ENCODE results near the gene CIPC.

The CIPC gene

GRCh38 chr14:77071938-77072388 lies 26.1 kb upstream of the CIPC start:
- peaks cover 0 to 2% of the 10 kb centered on the region in 2 donors for H3K4me1 ChIP-seq (ENCODE audit: control insufficient read depth in 2 of 2, insufficient read depth in 2 of 2, low read length in 2 of 2)

DNA sequence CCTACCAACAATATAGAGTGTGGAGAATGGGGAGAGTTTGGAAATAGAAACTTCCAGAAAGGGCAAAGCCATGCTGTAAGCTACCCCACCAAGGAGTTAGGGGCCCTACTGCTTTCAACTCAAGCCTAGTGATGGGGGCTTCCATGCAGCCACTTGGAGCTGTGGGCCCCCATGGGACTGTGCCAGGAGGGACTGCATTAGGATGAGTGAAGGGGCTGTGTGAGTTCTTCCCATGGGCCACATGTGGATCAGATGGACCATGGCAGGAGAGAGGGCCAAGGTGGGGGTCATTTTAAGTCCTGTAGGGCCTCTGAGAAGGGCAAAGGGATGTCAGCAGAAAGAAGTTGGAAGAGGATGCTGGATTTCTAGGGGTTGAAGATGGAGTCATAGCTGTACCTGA lies 23.1 kb upstream of the CIPC start:
- H3K27me3 ChIP-seq (ENCODE audit: control insufficient read depth in 2 of 2, insufficient read depth in 2 of 2, low read length in 2 of 2): no peaks in the 10 kb centered on the region
- H3K4me3 ChIP-seq (ENCODE audit: low read length in 2 of 2): no peak overlapping the region
- no peaks in the 10 kb centered on the region for H3K36me3 ChIP-seq (ENCODE audit: control insufficient read depth in 2 of 2, insufficient read depth in 2 of 2, low read length in 2 of 2)
- H3K27ac ChIP-seq (ENCODE audit: low read depth in 2 of 2, low read length in 2 of 2): no peak overlapping the region
- no peaks in the 10 kb centered on the region for H3K9me3 ChIP-seq (ENCODE audit: control insufficient read depth in 2 of 2, low read length in 2 of 2)
- H3K4me1 ChIP-seq (ENCODE audit: control insufficient read depth in 2 of 2, insufficient read depth in 2 of 2, low read length in 2 of 2): peaks cover 0 to 2% of the 10 kb centered on the region in 2 donors
- H3K9ac ChIP-seq (ENCODE audit: low read depth in 1 of 2, low read length in 2 of 2): no peak overlapping the region

More at GRCh38 chr14:77071938-77072388, 26.1 kb upstream of the CIPC start:
- no peaks in the 10 kb centered on the region for H3K36me3 ChIP-seq (ENCODE audit: control insufficient read depth in 2 of 2, insufficient read depth in 2 of 2, low read length in 2 of 2)
- H3K27ac ChIP-seq (ENCODE audit: low read depth in 2 of 2, low read length in 2 of 2): no peak overlapping the region
- H3K4me3 ChIP-seq (ENCODE audit: low read length in 2 of 2): no peak overlapping the region
- peaks cover 0 to 6% of the 10 kb centered on the region in 2 donors for H3K27me3 ChIP-seq (ENCODE audit: control insufficient read depth in 2 of 2, insufficient read depth in 2 of 2, low read length in 2 of 2)
- no peaks in the 10 kb centered on the region for H3K9me3 ChIP-seq (ENCODE audit: control insufficient read depth in 2 of 2, low read length in 2 of 2)
- no peak overlapping the region for H3K9ac ChIP-seq (ENCODE audit: low read depth in 1 of 2, low read length in 2 of 2)

DNA sequence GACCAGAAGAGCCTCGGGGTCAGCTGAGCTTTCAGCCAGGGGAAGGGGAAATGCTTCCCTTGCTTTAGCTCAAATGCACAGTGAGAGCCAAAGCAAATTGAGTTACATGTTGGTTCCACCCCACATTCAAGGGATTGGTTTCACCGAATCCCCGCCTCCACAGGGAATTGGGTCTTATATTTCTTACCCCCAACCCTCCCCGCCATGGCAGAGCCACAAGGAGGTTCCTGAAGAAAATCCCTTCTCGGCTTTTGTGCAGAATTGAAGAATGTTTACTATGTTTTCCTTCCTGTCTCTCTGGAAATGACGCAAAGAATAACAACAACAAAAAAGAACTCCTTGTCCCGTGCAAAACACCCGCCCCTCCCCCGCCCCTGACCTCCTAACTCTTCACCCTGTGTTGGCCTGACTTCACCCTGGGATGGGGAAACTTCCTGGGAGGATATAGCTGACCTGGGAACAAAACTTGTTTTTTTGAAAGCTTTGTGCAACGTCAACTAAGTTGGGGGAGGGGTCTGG lies 21.9 kb upstream of the CIPC start:
- H3K36me3 ChIP-seq (ENCODE audit: control insufficient read depth in 2 of 2, insufficient read depth in 2 of 2, low read length in 2 of 2): no peaks in the 10 kb centered on the region
- H3K4me3 ChIP-seq (ENCODE audit: low read length in 2 of 2): no peak overlapping the region
- H3K27me3 ChIP-seq (ENCODE audit: control insufficient read depth in 2 of 2, insufficient read depth in 2 of 2, low read length in 2 of 2): no peaks in the 10 kb centered on the region
- peak overlapping the region; percentile 63 to 79 for H3K27ac ChIP-seq (ENCODE audit: low read depth in 2 of 2, low read length in 2 of 2)
- no peaks in the 10 kb centered on the region for H3K4me1 ChIP-seq (ENCODE audit: control insufficient read depth in 2 of 2, insufficient read depth in 2 of 2, low read length in 2 of 2)
- no peak overlapping the region for H3K9ac ChIP-seq (ENCODE audit: low read depth in 1 of 2, low read length in 2 of 2)
- H3K9me3 ChIP-seq (ENCODE audit: control insufficient read depth in 2 of 2, low read length in 2 of 2): no peaks in the 10 kb centered on the region

DNA sequence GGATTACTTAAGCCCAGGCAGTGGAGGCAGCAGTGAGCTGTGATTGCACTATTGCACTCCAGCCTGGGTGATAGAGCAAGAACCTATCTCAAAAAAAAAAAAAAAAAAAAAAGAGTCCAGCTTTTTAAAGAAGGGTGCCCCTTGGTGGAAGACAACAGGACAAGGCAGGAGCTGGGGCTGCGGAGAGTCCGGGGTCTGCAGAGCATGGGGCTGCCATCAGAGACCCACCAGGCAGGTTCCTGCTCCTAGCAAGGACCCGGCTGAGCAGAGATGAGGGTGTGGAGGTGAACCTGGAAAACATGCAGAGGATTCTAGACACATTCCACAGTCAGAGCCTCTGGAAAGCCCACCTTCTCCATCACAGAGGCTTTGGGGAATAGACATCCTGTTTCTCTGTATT lies 21.0 kb upstream of the CIPC start:
- H3K27me3 ChIP-seq (ENCODE audit: control insufficient read depth in 2 of 2, insufficient read depth in 2 of 2, low read length in 2 of 2): no peaks in the 10 kb centered on the region
- no peaks in the 10 kb centered on the region for H3K4me1 ChIP-seq (ENCODE audit: control insufficient read depth in 2 of 2, insufficient read depth in 2 of 2, low read length in 2 of 2)
- H3K27ac ChIP-seq (ENCODE audit: low read depth in 2 of 2, low read length in 2 of 2): peak overlapping the region; percentile 63 to 71
- H3K9ac ChIP-seq (ENCODE audit: low read depth in 1 of 2, low read length in 2 of 2): peak overlapping the region in 1 of 2 donors; percentile 21
- no peaks in the 10 kb centered on the region for H3K9me3 ChIP-seq (ENCODE audit: control insufficient read depth in 2 of 2, low read length in 2 of 2)
- no peaks in the 10 kb centered on the region for H3K36me3 ChIP-seq (ENCODE audit: control insufficient read depth in 2 of 2, insufficient read depth in 2 of 2, low read length in 2 of 2)
- no peak overlapping the region for H3K4me3 ChIP-seq (ENCODE audit: low read length in 2 of 2)

GRCh38 chr14:77082356-77082755 lies 15.7 kb upstream of the CIPC start:
- no peak overlapping the region for H3K4me3 ChIP-seq (ENCODE audit: low read length in 2 of 2)
- no peak overlapping the region for H3K27ac ChIP-seq (ENCODE audit: low read depth in 2 of 2, low read length in 2 of 2)
- no peaks in the 10 kb centered on the region for H3K27me3 ChIP-seq (ENCODE audit: control insufficient read depth in 2 of 2, insufficient read depth in 2 of 2, low read length in 2 of 2)
- H3K4me1 ChIP-seq (ENCODE audit: control insufficient read depth in 2 of 2, insufficient read depth in 2 of 2, low read length in 2 of 2): no peaks in the 10 kb centered on the region
- H3K9ac ChIP-seq (ENCODE audit: low read depth in 1 of 2, low read length in 2 of 2): no peak overlapping the region
- H3K9me3 ChIP-seq (ENCODE audit: control insufficient read depth in 2 of 2, low read length in 2 of 2): no peaks in the 10 kb centered on the region
- no peaks in the 10 kb centered on the region for H3K36me3 ChIP-seq (ENCODE audit: control insufficient read depth in 2 of 2, insufficient read depth in 2 of 2, low read length in 2 of 2)

DNA sequence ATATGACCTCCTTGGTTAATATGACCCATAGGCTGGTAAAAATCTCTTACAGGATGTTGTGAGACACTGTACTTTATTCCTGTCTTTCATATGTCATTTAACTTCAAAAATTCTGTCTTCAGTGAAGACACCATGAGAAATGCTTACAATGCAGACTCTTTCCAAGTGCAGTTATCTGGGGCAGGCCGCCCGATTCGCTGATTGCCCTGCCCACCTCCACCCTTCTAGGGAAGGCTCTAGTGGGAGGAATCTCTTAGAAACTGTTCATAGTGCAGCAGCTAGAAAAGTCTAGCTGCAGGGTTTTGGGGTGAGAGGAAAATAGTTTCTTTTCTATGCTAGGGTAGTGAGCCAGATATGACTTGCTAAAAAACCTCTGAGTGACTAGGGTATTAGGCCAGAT lies 15.0 kb upstream of the CIPC start:
- no peaks in the 10 kb centered on the region for H3K27me3 ChIP-seq (ENCODE audit: control insufficient read depth in 2 of 2, insufficient read depth in 2 of 2, low read length in 2 of 2)
- H3K4me3 ChIP-seq (ENCODE audit: low read length in 2 of 2): no peak overlapping the region
- no peaks in the 10 kb centered on the region for H3K9me3 ChIP-seq (ENCODE audit: control insufficient read depth in 2 of 2, low read length in 2 of 2)
- H3K9ac ChIP-seq (ENCODE audit: low read depth in 1 of 2, low read length in 2 of 2): no peak overlapping the region
- H3K4me1 ChIP-seq (ENCODE audit: control insufficient read depth in 2 of 2, insufficient read depth in 2 of 2, low read length in 2 of 2): peaks cover 6 to 7% of the 10 kb centered on the region in 2 donors
- no peaks in the 10 kb centered on the region for H3K36me3 ChIP-seq (ENCODE audit: control insufficient read depth in 2 of 2, insufficient read depth in 2 of 2, low read length in 2 of 2)
- H3K27ac ChIP-seq (ENCODE audit: low read depth in 2 of 2, low read length in 2 of 2): no peak overlapping the region

- Histone ChIP-seq H3K27me3 (ENCODE audit: control insufficient read depth in 2 of 2, insufficient read depth in 2 of 2, low read length in 2 of 2) (no peaks in the 10 kb centered on the region), H3K4me1 (ENCODE audit: control insufficient read depth in 2 of 2, insufficient read depth in 2 of 2, low read length in 2 of 2) (peaks cover 12 to 13% of the 10 kb centered on the region in 2 donors), H3K9ac (ENCODE audit: low read depth in 1 of 2, low read length in 2 of 2) (no peak overlapping the region), H3K4me3 (ENCODE audit: low read length in 2 of 2) (no peak overlapping the region), H3K27ac (ENCODE audit: low read depth in 2 of 2, low read length in 2 of 2) (peak overlapping the region in 1 of 2 donors; percentile 9), H3K36me3 (ENCODE audit: control insufficient read depth in 2 of 2, insufficient read depth in 2 of 2, low read length in 2 of 2) (no peaks in the 10 kb centered on the region), H3K9me3 (ENCODE audit: control insufficient read depth in 2 of 2, low read length in 2 of 2) (no peaks in the 10 kb centered on the region)
Observed at GRCh38 chr14:77084985-77085384, 13.1 kb upstream of the CIPC start.

DNA sequence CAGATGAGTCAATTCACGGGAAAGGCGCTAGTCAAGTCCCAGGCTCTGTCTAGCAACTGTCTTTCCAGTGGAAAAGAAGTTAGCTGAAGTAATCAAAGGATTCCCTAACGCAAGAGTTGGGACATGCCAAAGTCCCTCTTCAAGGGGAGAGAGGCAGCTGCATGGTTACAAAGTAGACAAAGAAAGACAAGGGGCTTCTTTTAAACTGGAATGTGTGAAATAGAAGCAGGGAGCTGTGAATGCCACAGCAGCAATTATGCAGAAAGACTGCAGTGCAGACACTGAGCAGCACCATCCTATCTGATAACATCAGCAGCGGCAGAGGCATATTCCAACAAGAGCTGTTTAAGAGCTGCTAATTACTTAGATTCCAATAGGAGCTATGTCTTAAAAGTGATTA lies 12.5 kb upstream of the CIPC start:
- H3K4me3 ChIP-seq (ENCODE audit: low read length in 2 of 2): no peak overlapping the region
- no peaks in the 10 kb centered on the region for H3K36me3 ChIP-seq (ENCODE audit: control insufficient read depth in 2 of 2, insufficient read depth in 2 of 2, low read length in 2 of 2)
- no peak overlapping the region for H3K27ac ChIP-seq (ENCODE audit: low read depth in 2 of 2, low read length in 2 of 2)
- H3K27me3 ChIP-seq (ENCODE audit: control insufficient read depth in 2 of 2, insufficient read depth in 2 of 2, low read length in 2 of 2): no peaks in the 10 kb centered on the region
- H3K9me3 ChIP-seq (ENCODE audit: control insufficient read depth in 2 of 2, low read length in 2 of 2): no peaks in the 10 kb centered on the region
- H3K9ac ChIP-seq (ENCODE audit: low read depth in 1 of 2, low read length in 2 of 2): no peak overlapping the region
- peaks cover 12 to 13% of the 10 kb centered on the region in 2 donors for H3K4me1 ChIP-seq (ENCODE audit: control insufficient read depth in 2 of 2, insufficient read depth in 2 of 2, low read length in 2 of 2)

DNA sequence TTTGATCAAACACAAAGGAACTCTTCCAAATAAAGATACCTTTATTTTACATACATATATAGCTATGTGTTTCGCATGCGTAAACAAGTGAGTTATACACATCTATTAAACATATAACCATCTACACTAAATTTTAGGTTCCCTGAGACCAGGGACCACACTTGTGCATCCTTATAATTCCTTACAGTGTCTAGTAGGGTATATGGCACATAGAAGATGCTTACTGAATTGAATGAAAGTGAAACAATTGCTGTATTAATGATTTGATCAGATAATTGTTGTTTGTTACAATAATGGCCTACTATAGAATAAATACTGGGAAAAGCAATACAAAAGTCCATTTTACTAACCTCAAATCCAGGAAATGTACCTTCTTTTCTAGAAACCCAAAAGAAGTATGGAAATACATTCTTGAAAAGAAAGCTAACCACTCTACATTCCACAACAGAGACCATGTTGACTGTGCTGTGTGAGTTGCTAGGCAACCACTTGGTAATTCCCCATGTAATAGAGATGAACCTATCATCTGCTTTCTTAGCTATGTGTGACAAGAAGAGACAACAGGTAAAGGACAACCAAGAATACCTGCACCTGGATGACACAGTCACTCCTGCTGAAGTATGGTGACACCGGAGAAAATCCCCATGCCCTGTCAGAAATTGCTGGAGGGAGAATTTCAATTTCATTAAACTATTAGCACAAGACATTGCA lies 11.9 kb upstream of the CIPC start:
- Histone ChIP-seq H3K9ac (ENCODE audit: low read depth in 1 of 2, low read length in 2 of 2) (no peak overlapping the region), H3K9me3 (ENCODE audit: control insufficient read depth in 2 of 2, low read length in 2 of 2) (peaks cover 3 to 4% of the 10 kb centered on the region in 2 donors), H3K36me3 (ENCODE audit: control insufficient read depth in 2 of 2, insufficient read depth in 2 of 2, low read length in 2 of 2) (no peaks in the 10 kb centered on the region), H3K27me3 (ENCODE audit: control insufficient read depth in 2 of 2, insufficient read depth in 2 of 2, low read length in 2 of 2) (no peaks in the 10 kb centered on the region), H3K27ac (ENCODE audit: low read depth in 2 of 2, low read length in 2 of 2) (no peak overlapping the region), H3K4me1 (ENCODE audit: control insufficient read depth in 2 of 2, insufficient read depth in 2 of 2, low read length in 2 of 2) (peaks cover 12 to 13% of the 10 kb centered on the region in 2 donors), H3K4me3 (ENCODE audit: low read length in 2 of 2) (no peak overlapping the region)

DNA sequence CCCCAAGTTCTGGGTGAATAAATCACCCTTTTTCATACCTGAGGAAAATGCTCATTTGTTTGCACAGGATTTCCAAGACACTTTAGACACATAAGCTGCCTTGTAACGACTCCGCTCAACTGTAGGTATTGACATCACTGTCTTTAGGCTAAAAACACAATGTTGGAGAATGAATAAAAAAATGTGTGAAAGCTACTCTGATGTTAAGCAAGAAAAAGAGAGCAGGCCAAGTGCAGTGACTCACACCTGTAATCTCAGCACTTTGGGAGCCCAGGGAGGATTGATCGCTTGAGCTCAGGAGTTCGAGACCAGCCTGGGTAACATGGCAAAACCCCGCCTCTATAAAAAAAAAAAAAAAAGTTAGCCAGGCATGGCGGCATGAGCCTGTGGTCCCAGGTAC lies 11.1 kb upstream of the CIPC start:
- Histone ChIP-seq H3K4me3 (ENCODE audit: low read length in 2 of 2) (no peak overlapping the region), H3K27ac (ENCODE audit: low read depth in 2 of 2, low read length in 2 of 2) (no peak overlapping the region), H3K36me3 (ENCODE audit: control insufficient read depth in 2 of 2, insufficient read depth in 2 of 2, low read length in 2 of 2) (no peaks in the 10 kb centered on the region), H3K9me3 (ENCODE audit: control insufficient read depth in 2 of 2, low read length in 2 of 2) (peaks cover 9 to 10% of the 10 kb centered on the region in 2 donors), H3K4me1 (ENCODE audit: control insufficient read depth in 2 of 2, insufficient read depth in 2 of 2, low read length in 2 of 2) (peaks cover 12 to 13% of the 10 kb centered on the region in 2 donors), H3K27me3 (ENCODE audit: control insufficient read depth in 2 of 2, insufficient read depth in 2 of 2, low read length in 2 of 2) (no peaks in the 10 kb centered on the region), H3K9ac (ENCODE audit: low read depth in 1 of 2, low read length in 2 of 2) (no peak overlapping the region)

Measured in mucosa of rectum (tissue), 2 donors.